Measurements from ENCODE around the gene LEF1.
"Not testable (repeated sequence)": the region's sequence is repeated elsewhere in the genome, so short reads cannot be mapped to it uniquely, and the experiment has no call there.

Gene LEF1

DNA sequence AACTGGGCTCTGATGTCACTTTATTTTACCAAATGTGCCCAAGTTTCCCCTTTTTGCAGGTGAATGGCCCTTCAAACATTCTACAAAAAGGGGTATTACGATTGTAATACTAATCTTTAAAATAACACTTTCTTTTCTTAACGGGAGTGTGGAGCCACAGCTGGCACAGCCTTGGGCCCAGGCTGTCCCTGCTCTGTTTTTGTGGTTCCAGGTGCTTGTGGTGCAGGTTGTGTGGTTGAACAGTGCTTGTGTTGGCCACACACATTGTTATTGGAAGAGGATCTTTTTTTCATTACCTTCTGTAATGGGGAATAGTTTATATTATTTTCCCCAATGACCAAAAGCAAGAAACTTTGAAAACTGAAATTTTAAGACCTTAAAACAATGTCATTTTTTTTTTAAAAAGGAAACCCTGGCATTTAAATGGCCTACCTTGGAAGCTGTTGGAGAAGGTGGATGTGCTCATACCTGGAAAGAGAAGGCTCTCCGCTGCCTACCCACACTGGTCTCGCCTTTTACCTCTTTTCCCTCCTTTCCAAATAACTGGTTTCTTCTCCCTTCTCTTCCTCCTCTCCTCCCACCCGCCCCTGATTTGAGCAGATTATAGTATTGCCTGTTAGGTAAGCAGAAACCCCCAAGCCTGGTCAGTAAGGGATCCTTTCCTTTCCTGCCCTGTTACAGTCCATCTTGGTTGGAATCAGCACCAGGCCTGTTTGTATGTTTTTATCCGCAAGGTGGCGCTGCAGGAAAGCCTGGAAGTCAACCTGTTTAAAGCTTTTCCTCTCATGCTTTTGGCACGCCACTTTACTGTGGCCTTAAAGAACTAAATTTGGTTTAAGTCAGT lies 150.5 kb downstream of the LEF1 start:
- H3K9ac ChIP-seq (ENCODE audit: low read depth, low read length) = no peak overlapping the region
- no peaks in the 10 kb centered on the region for H3K4me1 ChIP-seq (ENCODE audit: insufficient read depth, low read length)
- H3K36me3 ChIP-seq (ENCODE audit: insufficient read depth, low read depth, low read length) = peaks cover 58% of the 10 kb centered on the region
- H3K27me3 ChIP-seq (ENCODE audit: insufficient read depth, low read length) = no peaks in the 10 kb centered on the region
- H3K4me3 ChIP-seq (ENCODE audit: low read length) = no peak overlapping the region
- no peak overlapping the region for H3K27ac ChIP-seq (ENCODE audit: low read length)
- no peaks in the 10 kb centered on the region for H3K9me3 ChIP-seq (ENCODE audit: insufficient read depth, low read depth, low read length)

- Histone ChIP-seq H3K27ac (ENCODE audit: low read length) (no peak overlapping the region), H3K36me3 (ENCODE audit: insufficient read depth, low read depth, low read length) (peaks cover 54% of the 10 kb centered on the region), H3K27me3 (ENCODE audit: insufficient read depth, low read length) (no peaks in the 10 kb centered on the region), H3K9me3 (ENCODE audit: insufficient read depth, low read depth, low read length) (no peaks in the 10 kb centered on the region), H3K9ac (ENCODE audit: low read depth, low read length) (no peak overlapping the region), H3K4me3 (ENCODE audit: low read length) (no peak overlapping the region), H3K4me1 (ENCODE audit: insufficient read depth, low read length) (no peaks in the 10 kb centered on the region)
Observed at GRCh38 chr4:108013955-108014354, 154.8 kb downstream of the LEF1 start.

DNA sequence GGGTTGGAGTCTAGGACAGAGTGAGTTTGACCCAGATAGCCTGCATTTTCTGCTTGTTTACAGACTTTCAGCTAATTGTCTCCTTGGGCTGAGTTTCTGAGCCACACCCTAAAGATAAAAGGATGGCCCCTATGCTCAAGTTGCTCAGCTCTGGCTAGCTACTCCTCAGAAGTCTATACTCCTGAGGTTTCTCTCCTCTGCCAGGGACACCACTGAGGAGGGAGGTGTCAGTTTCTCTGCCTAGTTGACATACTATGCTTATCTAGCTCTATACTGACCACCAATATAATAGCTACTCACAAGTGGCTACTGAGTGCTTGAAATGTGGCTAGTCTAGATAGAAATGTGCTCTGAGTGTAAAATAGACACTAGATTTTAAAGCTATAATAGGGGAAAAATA lies 155.4 kb downstream of the LEF1 start:
- Histone ChIP-seq H3K27ac (ENCODE audit: low read length) (no peak overlapping the region), H3K9me3 (ENCODE audit: insufficient read depth, low read depth, low read length) (no peaks in the 10 kb centered on the region), H3K9ac (ENCODE audit: low read depth, low read length) (no peak overlapping the region), H3K4me3 (ENCODE audit: low read length) (no peak overlapping the region), H3K4me1 (ENCODE audit: insufficient read depth, low read length) (no peaks in the 10 kb centered on the region), H3K36me3 (ENCODE audit: insufficient read depth, low read depth, low read length) (peaks cover 54% of the 10 kb centered on the region), H3K27me3 (ENCODE audit: insufficient read depth, low read length) (no peaks in the 10 kb centered on the region)

GRCh38 chr4:108012382-108012781 lies 156.3 kb downstream of the LEF1 start:
- not testable (repeated sequence) for H3K9me3 ChIP-seq (ENCODE audit: insufficient read depth, low read depth, low read length); H3K27ac ChIP-seq (ENCODE audit: low read length); H3K27me3 ChIP-seq (ENCODE audit: insufficient read depth, low read length); H3K4me3 ChIP-seq (ENCODE audit: low read length); H3K4me1 ChIP-seq (ENCODE audit: insufficient read depth, low read length); H3K9ac ChIP-seq (ENCODE audit: low read depth, low read length)
- peaks cover 54% of the 10 kb centered on the region for H3K36me3 ChIP-seq (ENCODE audit: insufficient read depth, low read depth, low read length)

GRCh38 chr4:108010167-108010566 lies 158.6 kb downstream of the LEF1 start:
- Histone ChIP-seq H3K9ac (ENCODE audit: low read depth, low read length) (no peak overlapping the region), H3K4me3 (ENCODE audit: low read length) (no peak overlapping the region), H3K36me3 (ENCODE audit: insufficient read depth, low read depth, low read length) (peaks cover 35% of the 10 kb centered on the region), H3K27me3 (ENCODE audit: insufficient read depth, low read length) (no peaks in the 10 kb centered on the region), H3K27ac (ENCODE audit: low read length) (no peak overlapping the region), H3K9me3 (ENCODE audit: insufficient read depth, low read depth, low read length) (no peaks in the 10 kb centered on the region), H3K4me1 (ENCODE audit: insufficient read depth, low read length) (no peaks in the 10 kb centered on the region; the same call in 1 of the 2 replicates)

DNA sequence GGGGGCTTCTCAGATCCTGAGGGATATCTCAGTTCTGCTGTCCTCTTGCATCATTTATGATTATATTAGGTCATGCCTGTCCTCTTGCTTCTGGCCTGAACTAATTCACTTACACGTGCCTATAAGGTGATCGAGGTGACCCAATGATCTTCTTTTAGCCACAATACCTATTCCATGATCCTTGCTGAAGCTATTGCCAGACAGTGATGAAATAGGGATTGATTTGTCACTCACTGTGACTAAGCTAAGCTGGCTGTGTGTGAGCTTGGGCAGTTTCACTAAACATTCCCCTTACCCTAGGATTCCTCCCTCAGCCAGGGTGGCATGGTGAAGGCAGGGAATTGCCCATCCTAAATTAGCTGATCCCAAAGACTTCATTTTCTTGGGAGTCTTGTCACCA lies 160.0 kb downstream of the LEF1 start:
- no peaks in the 10 kb centered on the region for H3K9me3 ChIP-seq (ENCODE audit: insufficient read depth, low read depth, low read length)
- no peak overlapping the region for H3K27ac ChIP-seq (ENCODE audit: low read length)
- peaks cover 10% of the 10 kb centered on the region; the same call in 1 of the 2 replicates for H3K4me1 ChIP-seq (ENCODE audit: insufficient read depth, low read length)
- H3K9ac ChIP-seq (ENCODE audit: low read depth, low read length) = no peak overlapping the region
- no peak overlapping the region for H3K4me3 ChIP-seq (ENCODE audit: low read length)
- H3K36me3 ChIP-seq (ENCODE audit: insufficient read depth, low read depth, low read length) = peaks cover 28% of the 10 kb centered on the region
- no peaks in the 10 kb centered on the region for H3K27me3 ChIP-seq (ENCODE audit: insufficient read depth, low read length)

DNA sequence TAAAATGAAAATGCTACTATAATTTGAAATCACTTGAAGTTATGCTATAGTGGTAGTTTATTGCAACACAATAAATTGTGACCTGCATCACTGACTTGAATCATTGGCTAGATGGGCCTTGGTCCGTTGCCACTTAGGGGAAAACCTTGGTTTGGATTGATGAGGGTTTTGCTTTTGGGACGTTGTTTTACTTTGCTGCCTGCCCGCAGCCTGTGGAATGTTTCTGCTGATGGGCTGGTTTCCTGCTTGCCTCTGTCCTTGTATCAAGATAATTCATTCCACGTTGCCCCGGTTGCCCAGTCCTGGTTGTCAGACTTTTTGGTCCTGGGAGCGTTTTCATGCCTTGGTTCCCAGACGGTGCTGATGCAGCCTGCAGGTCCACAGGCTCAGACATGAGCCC lies 160.7 kb downstream of the LEF1 start:
- no peak overlapping the region for H3K9ac ChIP-seq (ENCODE audit: low read depth, low read length)
- H3K27me3 ChIP-seq (ENCODE audit: insufficient read depth, low read length) = no peaks in the 10 kb centered on the region
- peaks cover 10% of the 10 kb centered on the region; the same call in 1 of the 2 replicates for H3K4me1 ChIP-seq (ENCODE audit: insufficient read depth, low read length)
- H3K36me3 ChIP-seq (ENCODE audit: insufficient read depth, low read depth, low read length) = peaks cover 28% of the 10 kb centered on the region
- no peak overlapping the region for H3K27ac ChIP-seq (ENCODE audit: low read length)
- H3K9me3 ChIP-seq (ENCODE audit: insufficient read depth, low read depth, low read length) = no peaks in the 10 kb centered on the region; the same call in 1 of the 2 replicates
- H3K4me3 ChIP-seq (ENCODE audit: low read length) = no peak overlapping the region

GRCh38 chr4:108006361-108006760 lies 162.4 kb downstream of the LEF1 start:
- Histone ChIP-seq H3K27ac (ENCODE audit: low read length) (no peak overlapping the region), H3K9ac (ENCODE audit: low read depth, low read length) (no peak overlapping the region), H3K36me3 (ENCODE audit: insufficient read depth, low read depth, low read length) (peaks cover 19% of the 10 kb centered on the region), H3K9me3 (ENCODE audit: insufficient read depth, low read depth, low read length) (peaks cover 5% of the 10 kb centered on the region), H3K4me1 (ENCODE audit: insufficient read depth, low read length) (peaks cover 10% of the 10 kb centered on the region; the same call in 1 of the 2 replicates), H3K4me3 (ENCODE audit: low read length) (no peak overlapping the region), H3K27me3 (ENCODE audit: insufficient read depth, low read length) (no peaks in the 10 kb centered on the region)

DNA sequence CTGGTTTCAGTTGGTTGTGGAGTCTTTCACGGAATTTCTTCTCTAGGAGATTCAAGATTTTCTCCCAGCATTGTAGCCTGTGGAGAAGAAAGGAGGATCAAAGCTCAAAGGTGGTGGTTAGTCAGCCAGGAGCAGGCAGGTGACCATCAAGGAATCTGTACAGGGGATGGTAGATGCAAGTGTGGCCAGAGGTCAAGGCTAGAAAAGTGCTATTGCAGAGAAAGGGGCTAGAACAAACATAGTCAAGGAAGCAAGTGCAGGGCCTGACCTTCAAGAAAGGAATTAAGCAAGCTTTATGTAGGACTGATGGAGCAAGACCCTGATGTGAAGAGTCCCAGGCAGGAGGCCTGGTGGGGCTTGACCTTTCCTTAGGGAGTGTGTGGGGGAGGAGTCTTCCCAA lies 162.9 kb downstream of the LEF1 start:
- Histone ChIP-seq H3K36me3 (ENCODE audit: insufficient read depth, low read depth, low read length) (peaks cover 14% of the 10 kb centered on the region), H3K27me3 (ENCODE audit: insufficient read depth, low read length) (no peaks in the 10 kb centered on the region), H3K9me3 (ENCODE audit: insufficient read depth, low read depth, low read length) (peaks cover 5% of the 10 kb centered on the region), H3K27ac (ENCODE audit: low read length) (no peak overlapping the region), H3K4me1 (ENCODE audit: insufficient read depth, low read length) (peaks cover 10% of the 10 kb centered on the region; the same call in 1 of the 2 replicates), H3K4me3 (ENCODE audit: low read length) (no peak overlapping the region), H3K9ac (ENCODE audit: low read depth, low read length) (no peak overlapping the region)

GRCh38 chr4:108004646-108005045 lies 164.1 kb downstream of the LEF1 start:
- no peak overlapping the region for H3K27ac ChIP-seq (ENCODE audit: low read length)
- H3K27me3 ChIP-seq (ENCODE audit: insufficient read depth, low read length) = no peaks in the 10 kb centered on the region
- H3K4me3 ChIP-seq (ENCODE audit: low read length) = no peak overlapping the region
- peaks cover 12% of the 10 kb centered on the region for H3K36me3 ChIP-seq (ENCODE audit: insufficient read depth, low read depth, low read length)
- peaks cover 5% of the 10 kb centered on the region for H3K9me3 ChIP-seq (ENCODE audit: insufficient read depth, low read depth, low read length)
- H3K9ac ChIP-seq (ENCODE audit: low read depth, low read length) = no peak overlapping the region
- H3K4me1 ChIP-seq (ENCODE audit: insufficient read depth, low read length) = peaks cover 10% of the 10 kb centered on the region; the same call in 1 of the 2 replicates

DNA sequence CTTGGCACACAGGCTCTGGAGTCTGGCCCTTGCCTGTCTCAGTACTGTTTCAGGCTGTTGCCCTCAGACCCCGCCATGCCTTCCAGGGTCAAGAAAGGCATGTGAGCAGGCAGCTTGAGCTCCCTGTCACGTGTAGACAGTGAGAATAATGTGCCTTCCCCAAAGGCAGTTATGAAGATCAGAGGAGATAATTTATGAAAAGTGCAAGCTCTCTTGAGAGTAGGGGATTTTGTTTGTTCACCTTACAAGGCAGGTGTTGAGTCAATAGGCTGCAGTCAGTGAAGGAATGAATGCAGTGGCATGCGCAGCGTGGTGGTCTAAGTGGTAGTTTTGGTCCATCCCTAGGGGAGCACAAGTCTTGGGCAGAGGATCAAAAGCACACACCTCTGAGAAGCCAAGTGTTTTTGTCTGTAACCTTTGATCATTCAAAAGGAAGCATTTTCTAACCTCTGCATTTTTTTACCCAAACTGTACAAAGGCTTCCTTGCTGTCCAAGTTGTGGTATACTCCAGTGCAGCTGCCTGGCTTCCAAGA lies 164.7 kb downstream of the LEF1 start:
- Histone ChIP-seq H3K36me3 (ENCODE audit: insufficient read depth, low read depth, low read length) (peaks cover 12% of the 10 kb centered on the region), H3K4me3 (ENCODE audit: low read length) (no peak overlapping the region), H3K9me3 (ENCODE audit: insufficient read depth, low read depth, low read length) (peaks cover 5% of the 10 kb centered on the region), H3K27ac (ENCODE audit: low read length) (no peak overlapping the region), H3K4me1 (ENCODE audit: insufficient read depth, low read length) (peaks cover 10% of the 10 kb centered on the region; the same call in 1 of the 2 replicates), H3K27me3 (ENCODE audit: insufficient read depth, low read length) (no peaks in the 10 kb centered on the region), H3K9ac (ENCODE audit: low read depth, low read length) (no peak overlapping the region)

DNA sequence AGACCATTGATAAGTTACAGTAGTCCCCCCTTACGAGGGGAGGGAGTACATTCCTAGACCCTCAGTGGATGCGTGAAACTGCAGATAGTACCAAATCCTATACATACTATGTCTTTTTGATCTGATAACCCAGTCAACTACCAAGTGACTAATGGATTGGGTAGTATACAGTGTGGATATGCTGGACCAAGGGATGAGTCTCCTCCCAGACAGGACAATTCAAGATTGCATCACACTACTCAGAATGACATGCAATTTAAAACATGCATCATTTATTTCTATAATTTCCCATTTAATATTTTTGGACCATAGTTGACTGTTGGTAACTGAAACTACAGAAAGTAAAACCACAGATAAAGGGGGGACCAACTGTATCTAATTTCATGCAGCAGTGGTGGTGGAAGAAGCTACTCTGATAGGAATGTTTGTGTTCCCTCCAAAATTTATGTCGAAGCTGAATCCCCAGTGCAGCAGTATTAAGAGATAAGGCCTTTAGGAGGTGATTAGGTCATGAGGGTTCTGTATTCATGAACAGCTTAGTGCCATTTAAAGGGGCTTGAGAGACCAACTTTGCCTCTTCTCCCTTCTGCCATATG lies 167.1 kb downstream of the LEF1 start:
- no peak overlapping the region for H3K9ac ChIP-seq (ENCODE audit: low read depth, low read length)
- no peak overlapping the region for H3K4me3 ChIP-seq (ENCODE audit: low read length)
- no peak overlapping the region for H3K27ac ChIP-seq (ENCODE audit: low read length)
- peaks cover 20% of the 10 kb centered on the region for H3K36me3 ChIP-seq (ENCODE audit: insufficient read depth, low read depth, low read length)
- H3K27me3 ChIP-seq (ENCODE audit: insufficient read depth, low read length) = no peaks in the 10 kb centered on the region
- H3K4me1 ChIP-seq (ENCODE audit: insufficient read depth, low read length) = peaks cover 10% of the 10 kb centered on the region; the same call in 1 of the 2 replicates
- peaks cover 5% of the 10 kb centered on the region for H3K9me3 ChIP-seq (ENCODE audit: insufficient read depth, low read depth, low read length)
